ENCODE results near the gene PUM2.
"Not testable (repeated sequence)": the region's sequence is repeated elsewhere in the genome, so short reads cannot be mapped to it uniquely, and the experiment has no call there.

PUM2 gene

GRCh38 chr2:20350753-20351554 is at the start of gene PUM2:
PUM2 (minus strand) TSS chr2:20350844; CDS start chr2:20327360, 23,484 bp downstream.
- DNase-seq, result peak; percentile 94

- DNase-seq, result no peak
Observed at GRCh38 chr2:20400306-20400705, 49.7 kb upstream of the PUM2 start.

DNA sequence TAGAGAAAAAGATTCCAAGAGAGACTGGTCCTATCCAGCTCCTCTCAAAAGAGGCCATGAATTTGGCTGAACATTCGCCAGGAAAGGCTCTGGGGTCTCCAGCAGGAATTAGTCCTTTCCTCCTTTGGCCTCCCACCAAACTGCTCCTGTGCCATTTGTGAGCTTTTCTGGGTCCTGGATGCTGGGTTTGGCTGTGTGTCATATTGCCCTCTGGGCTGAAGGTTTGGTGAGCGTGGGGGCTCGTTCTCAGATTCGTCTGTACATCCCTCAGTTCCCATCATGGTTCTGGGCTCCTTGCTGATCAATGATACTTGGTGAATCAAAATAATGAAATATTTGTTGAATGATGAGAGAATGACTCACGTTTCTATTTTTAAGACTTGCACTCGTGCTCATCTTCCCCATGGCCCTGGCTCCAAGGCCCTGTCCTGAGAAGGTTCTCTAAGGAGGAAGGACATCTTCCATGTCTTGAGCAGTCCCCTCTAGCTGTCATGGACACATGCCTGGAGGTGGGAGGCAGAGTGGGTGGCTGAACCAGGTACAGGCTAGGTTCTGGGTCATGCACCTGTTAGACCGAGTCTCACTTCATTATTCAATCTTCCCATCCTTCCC is 48.4 kb upstream of the PUM2 start:
- DNase-seq, result no peak

- DNase-seq, result no peak
Observed at GRCh38 chr2:20397811-20398447, 47.3 kb upstream of the PUM2 start.

GRCh38 chr2:20396356-20397000 is 45.8 kb upstream of the PUM2 start:
- DNase-seq, result no peak

- no peak for DNase-seq
Observed at GRCh38 chr2:20393986-20394385, 43.3 kb upstream of the PUM2 start.

DNA sequence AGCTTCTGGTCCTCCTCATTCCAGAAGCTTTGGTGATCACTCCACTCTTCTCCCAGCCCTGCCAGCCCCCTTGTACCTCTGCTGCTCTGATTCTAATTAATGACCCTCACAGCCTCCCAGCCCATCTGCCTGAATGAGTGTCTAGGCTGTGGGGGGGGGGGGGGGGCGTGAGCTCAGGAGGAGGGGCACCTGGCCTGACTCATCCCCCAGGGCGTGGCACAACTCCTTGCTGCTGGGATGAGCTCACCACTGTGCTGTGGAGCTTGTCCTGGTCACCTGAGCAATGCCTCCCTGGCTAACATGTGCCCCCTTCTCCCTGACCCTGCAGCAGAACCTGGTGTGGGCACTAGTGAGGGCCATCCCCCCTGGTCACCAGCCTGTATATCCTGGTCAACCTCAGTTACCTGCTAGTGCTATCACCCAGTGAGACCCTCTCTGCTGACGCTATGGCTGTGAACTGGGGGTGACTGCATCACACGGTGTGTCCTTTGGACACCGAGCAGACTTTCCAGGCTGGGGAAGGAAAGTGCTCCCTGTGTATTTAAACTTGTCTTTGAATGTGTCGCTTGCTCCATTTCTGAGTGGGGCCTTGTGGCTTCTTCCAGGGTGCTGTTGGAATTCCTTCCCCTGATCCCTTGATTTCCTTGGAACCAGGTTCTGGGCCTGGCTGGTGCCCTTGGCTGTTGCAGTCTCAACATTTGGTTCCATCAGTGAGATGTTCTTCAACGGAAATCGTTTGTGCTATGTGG is 41.5 kb upstream of the PUM2 start:
- no peak for DNase-seq

DNA sequence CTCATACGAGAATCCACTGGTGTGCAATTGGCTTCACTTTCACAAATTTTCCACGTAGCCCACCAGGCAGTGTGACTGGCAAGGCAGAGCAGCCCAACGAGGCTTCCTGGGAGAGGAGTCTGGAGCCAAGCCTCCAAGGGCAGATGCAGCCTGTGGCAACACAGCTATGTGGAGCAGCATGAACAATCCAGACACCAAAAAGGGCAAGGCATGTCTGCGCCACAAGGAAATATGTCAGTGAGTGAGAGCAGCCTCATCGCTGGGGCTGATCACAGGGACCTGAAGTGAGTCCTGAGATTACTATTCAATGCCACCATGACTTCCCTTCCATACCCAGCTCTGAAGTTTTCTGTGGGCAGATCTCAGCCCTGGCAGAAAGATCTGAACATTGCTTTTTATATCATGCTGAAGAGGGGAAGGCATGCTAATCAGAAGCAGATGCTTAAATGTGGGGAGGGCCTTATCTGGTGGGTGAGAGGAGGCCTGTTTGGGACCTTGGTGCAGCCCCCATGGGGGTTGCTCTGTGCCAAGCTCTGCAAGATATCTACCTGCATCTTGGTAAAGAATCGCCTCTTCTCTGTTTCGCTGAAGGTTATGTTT is 40.0 kb upstream of the PUM2 start:
- DNase-seq, result no peak

GRCh38 chr2:20384953-20385352 is 34.3 kb upstream of the PUM2 start:
- DNase-seq, result no peak

GRCh38 chr2:20382965-20383810 is 32.5 kb upstream of the PUM2 start:
- no peak for DNase-seq

DNA sequence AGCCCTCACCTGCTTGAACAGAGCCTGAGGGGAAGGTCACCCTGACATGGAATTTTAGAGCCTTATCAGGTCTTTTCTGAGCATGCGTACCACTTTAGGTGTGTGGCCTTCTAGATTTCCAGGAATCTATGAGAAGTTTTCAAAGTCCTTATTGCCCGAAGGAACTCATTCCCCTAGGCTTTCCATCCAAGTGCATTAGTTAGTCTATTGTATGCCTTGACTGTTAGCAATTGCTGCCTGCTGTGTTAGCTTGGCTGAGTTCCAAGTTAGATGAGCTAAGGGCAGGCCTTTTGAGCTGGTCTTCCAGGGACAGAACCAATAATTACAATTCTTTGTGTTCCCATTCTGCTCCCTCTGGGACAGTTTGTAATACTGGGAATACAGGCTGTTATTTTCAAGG is 30.8 kb upstream of the PUM2 start:
- peak; percentile 88 for DNase-seq

DNA sequence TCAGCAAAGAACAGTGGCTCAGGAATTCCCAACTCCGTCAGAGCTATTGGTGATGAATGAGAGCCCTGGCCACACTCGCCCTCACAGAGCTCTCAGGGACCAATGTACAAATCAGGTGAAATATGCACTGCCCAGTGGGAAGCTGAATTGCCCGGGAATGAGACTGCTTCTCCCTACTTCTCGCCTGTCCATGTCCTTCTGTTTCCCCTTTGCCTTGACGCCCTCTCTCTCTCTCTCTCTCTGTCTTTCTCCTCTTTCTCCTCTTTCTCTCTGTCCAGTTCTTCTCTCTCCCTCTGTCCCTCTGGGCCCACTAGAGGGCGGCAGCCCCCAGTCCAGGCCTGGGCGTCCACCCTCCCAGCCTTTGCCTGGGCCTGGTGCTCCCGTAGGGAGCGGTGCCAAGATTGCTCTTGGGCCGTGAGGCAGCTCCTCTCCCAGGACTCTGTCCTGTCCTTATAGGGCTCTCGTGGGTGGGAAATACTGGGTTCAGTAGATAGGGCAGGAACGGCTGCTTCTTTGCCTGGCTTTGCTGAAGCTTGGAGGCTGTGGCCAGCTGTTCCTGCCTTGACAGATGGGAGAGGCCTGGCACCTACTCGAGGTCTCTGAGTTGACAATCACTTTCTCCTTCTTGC is 28.4 kb upstream of the PUM2 start:
- no peak for DNase-seq

GRCh38 chr2:20378341-20378740 is 27.7 kb upstream of the PUM2 start:
- DNase-seq, result no peak

GRCh38 chr2:20377741-20378140 is 27.1 kb upstream of the PUM2 start:
- DNase-seq, result no peak

GRCh38 chr2:20374982-20375381 is 24.3 kb upstream of the PUM2 start:
- not testable (repeated sequence) for DNase-seq

- DNase-seq, result no peak
Observed at GRCh38 chr2:20372896-20373640, 22.4 kb upstream of the PUM2 start.

DNA sequence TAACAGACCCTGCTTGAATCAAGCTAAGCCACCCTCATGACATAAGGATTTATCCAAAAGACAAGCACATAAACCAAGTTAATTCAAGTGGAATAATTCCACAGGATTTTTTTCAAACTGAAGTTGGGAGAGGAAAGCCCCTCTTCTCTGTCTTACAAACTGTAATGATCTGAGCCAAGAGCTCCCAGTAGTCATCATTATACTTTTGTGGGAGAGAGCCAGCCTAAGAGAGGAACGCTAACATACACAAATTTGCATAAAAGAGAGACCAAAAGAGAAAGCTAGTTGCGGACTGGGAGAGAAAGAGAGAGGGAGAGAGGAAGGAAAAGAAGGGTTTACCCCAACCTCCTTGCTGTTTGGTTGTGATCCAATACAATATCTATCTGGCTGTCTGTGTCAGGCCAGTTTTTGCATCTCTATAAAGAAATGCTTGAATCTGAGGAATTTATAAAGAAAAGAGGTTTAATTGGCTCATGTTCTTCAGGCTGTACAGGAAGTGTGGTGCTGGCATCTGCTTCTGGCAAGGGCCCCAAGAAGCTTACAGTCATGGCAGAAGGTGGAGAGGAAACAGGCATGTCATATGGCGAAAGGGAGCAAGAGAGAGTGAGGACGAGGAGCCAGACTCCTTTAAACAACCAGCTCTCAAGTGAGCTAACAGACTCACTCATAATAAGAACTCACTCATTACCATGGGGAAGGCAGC is 20.8 kb upstream of the PUM2 start:
- DNase-seq, result no peak

DNA sequence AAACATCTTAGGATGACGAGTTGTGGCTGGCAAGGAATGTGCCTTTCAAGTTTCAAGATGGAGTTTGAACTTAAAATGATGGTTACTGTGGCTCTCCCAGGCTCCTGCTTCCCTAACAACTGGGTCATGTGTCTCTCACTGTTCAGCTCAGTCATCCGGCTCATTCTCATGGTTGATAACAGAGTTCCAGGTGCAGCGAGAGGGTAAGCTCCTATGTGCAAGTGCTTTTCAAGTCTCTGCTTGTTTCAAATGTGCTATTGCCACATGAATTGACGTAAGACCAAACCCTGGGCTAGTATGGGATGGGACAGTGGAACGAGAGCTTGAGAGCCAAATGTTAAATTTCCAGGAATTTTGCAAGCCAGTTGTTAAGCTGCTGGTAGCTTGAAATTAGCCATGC is 19.5 kb upstream of the PUM2 start:
- DNase-seq, result no peak

DNA sequence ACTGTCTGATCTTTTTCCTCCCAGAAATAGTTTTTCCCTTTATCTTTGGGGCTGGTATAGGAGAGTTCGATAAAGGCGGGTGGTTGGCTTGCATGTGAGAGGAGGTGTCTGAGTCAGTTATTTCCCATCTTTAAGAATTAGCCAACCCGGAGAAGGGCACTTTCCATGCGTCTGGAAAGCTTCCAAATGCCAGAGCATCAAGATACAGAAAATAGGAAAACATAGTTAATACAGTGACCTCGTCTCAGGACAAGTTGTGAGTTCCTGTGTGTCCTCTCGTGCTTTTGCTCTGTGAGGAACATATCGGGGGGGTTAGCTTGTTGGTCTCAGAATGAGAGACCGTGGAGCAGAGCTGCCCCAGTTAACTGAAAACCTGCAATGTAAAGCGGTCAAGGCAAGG is 18.7 kb upstream of the PUM2 start:
- no peak for DNase-seq

GRCh38 chr2:20368706-20369105 is 18.1 kb upstream of the PUM2 start:
- DNase-seq, result no peak
